HG02763 (cell line): Measurements from ENCODE around the gene BICD1.

Experiments
- ATAC-seq: cut with Tn5 transposase; IDR thresholded peaks from one replicate; pipeline ENCODE4 v1.9.1; 2021; ENCODE audit warnings: mild to moderate bottlenecking, moderate library complexity; ENCODE audit not compliant: unreplicated experiment

The BICD1 gene

GRCh38 chr12:32140877-32141276, 34.2 kb downstream of the BICD1 start:
- ATAC-seq = no peak

DNA sequence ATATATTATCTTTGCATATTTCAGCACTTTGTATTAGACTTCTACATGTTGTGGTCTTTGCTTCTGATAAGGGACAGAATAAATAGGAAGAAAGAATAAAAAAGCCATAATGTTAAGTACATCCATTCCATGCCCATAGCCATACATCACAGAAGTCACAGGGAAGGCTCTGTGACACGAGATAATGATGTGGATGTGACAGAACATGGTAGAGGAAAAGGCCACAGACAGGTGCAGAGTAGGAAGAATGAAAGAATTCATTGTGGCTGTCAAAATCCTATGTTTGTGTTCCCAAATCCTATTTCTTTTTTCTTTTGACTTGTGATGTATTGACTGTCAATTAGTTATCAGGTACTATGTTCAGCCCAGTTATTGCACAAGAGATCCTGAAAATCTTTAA, 38.4 kb downstream of the BICD1 start:
- no peak for ATAC-seq

DNA sequence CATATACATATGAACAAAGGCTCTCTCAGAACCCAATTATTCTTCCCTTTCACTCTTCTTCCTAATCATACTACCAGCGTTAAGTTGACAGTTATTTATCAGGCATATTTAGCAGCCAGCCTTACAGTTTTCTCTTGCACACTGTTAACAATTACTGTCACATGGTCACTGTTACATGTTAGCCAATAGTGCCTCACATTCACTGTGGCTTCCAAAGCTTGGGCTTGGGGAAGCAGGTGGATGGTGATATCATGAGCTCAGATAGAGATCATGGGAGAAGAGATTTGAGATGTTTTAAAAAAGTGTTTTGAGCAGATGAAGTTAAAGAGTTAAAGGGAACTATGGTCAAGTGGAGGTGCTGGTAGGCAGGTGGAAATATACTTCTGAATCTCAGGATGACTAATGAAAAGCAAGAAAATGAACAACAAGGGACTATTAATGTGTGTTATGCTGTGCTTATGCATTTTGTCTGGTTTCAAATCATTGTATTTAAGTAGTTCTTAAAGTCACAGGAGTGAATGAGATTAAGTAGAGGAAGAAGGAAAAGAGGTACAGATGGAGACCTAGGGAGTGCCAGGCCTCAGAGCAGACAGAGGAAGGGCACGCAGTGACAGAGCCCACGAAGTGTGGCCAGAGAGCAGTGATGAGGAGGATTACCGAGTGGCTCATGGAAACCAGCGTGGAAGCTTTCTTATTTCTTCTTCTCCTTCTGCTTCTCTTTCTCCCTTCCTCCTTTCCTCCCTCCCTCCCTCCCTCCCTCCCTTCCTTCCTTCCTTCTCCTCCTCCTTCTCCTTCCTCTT, 39.6 kb downstream of the BICD1 start:
- ATAC-seq = no peak

GRCh38 chr12:32148372-32148771, 41.7 kb downstream of the BICD1 start:
- no peak for ATAC-seq

DNA sequence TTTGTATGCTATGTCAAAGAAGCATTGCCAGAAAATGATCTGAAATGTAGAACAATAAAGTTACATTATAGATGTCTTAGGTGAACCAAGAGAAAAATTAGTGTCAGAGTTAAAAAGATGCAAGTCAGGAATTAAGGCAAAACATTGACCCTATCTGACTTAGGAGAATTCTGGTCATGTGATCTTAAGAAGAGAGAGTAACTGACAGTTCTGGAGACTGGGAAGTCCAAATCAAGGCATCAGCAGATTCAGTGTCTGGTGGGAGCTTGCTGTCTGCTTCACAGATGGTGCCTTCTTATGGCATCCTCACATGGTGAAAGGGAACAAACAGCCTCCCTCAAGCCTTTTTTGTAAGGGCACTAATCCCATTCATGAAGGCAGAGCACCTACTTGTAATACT, 42.8 kb downstream of the BICD1 start:
- ATAC-seq = no peak

- ATAC-seq = no peak
These were observed 44.4 kb downstream of the BICD1 start for GRCh38 chr12:32151086-32151485.

- no peak for ATAC-seq
These were observed 44.9 kb downstream of the BICD1 start for GRCh38 chr12:32151552-32151951.

- ATAC-seq = no peak
These were observed 48.4 kb downstream of the BICD1 start for GRCh38 chr12:32155041-32155440.

DNA sequence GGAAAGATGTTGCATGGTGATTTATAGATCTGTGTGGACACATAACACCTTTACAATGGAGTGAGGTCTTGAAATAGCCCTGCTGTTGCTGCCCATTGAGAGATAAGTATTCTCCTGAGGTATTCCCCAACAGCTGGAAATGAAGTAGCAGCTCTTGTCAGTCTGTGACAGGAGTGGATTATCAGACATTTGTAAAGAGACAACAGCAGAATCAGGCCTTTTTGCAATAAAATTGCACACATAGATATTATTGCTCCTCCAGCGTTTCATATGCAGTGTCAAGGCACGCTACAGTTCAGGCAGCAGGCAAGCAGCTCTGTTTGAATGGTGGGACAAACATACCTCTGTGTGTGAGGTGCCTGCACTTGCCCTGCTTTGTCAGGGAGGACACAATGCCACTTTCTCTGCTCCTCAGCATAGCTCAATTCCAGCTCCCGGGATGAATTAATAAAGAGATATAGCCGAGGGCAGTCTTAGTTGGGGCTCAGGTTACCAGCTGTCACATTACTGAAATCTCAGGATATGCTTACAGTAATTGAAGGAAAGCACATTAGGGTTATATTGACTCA, 49.4 kb downstream of the BICD1 start:
- no peak for ATAC-seq

GRCh38 chr12:32158525-32158924, 51.9 kb downstream of the BICD1 start:
- ATAC-seq = no peak

DNA sequence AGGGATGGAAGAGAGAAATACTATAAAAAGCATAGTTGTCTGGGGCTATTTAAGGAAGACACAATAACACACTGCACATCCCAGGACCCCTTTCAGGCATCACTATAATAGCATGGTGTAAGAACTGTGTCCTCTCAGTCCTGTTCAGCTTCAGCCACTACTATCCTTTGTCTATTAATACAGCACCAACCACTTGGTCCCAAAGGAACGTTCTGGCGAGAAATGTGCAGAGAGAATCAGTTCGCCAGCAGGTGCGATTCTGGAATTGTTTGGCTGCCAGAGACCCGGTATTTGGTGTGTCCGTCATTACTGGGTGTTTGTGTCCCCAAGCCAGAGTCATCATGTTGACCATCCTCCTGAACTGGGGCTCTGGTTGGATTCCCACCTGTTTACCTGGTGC, 52.7 kb downstream of the BICD1 start:
- ATAC-seq = no peak

DNA sequence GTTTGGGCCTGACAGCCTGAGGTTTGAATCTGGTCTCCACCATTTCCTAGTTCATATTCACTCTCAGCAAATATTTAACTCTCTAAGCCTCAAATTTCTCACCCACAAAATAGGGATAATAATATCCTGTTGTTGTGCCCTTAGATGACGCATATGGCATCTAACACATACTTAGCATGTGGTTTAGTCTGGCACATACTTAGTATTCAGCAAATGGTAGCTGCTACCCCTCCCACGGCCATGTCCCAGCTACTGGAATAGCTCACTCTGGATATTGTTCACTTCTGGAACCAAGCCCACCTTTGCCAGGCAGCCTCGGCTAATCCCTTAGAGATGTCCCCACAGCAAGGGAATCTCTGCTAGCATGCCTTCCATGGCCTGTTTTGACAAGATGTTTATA, 53.3 kb downstream of the BICD1 start:
- no peak for ATAC-seq

- no peak for ATAC-seq
These were observed 54.4 kb downstream of the BICD1 start for GRCh38 chr12:32161058-32161457.

- no peak for ATAC-seq
These were observed 56.9 kb downstream of the BICD1 start for GRCh38 chr12:32163596-32163995.

- no peak for ATAC-seq
These were observed 59.9 kb downstream of the BICD1 start for GRCh38 chr12:32166510-32166909.

- ATAC-seq = no peak
These were observed 63.9 kb downstream of the BICD1 start for GRCh38 chr12:32170437-32170998.

- no peak for ATAC-seq
These were observed 64.6 kb downstream of the BICD1 start for GRCh38 chr12:32171211-32171610.

- ATAC-seq = no peak
These were observed 70.0 kb downstream of the BICD1 start for GRCh38 chr12:32176606-32177005.

DNA sequence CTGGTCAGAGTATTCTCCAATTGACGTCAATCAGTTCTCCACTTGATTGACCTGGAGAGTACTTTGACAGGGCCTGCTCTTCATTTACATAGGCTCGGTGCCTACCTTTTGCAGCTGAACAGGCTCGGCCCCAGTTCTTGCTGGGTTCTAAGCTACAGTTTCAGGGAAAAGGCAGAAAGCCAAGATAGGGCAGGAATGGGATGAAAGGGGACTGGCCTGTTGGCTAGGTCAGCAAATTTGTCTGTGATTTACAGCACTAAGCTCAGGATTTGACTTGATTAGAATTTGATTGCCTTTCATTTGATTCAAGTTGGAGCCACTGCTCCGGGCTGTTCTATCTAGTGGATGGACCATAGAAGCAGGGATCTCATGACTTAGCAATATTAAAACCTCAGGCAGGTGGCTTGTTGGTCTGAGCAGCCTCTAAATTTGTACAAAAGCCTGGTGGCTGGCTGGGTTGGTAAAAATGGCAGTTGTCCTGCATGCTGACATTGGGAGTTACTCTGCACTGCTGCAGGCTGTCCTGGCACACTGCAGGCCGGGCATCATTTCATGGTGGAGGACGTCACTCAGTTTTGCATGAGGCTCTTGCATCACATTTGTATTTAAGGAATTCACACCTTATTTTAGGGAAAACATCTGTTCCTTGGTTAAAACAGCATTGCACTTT, 71.8 kb downstream of the BICD1 start:
- ATAC-seq = no peak

- no peak for ATAC-seq
These were observed 72.4 kb downstream of the BICD1 start for GRCh38 chr12:32179011-32179395.

GRCh38 chr12:32181498-32182175, 75.0 kb downstream of the BICD1 start:
- no peak for ATAC-seq
